K562 (cell line): ENCODE results near the gene ARHGEF10L. TPM values are rescaled to one million over a fixed set of nuclear protein-coding genes. Genes with fewer than 3 reads are reported as not detected.

Experiments
- ATAC-seq: fragments of 200-7000 bp; cut with Tn5 transposase; 3 replicates; pipeline ENCODE4 v1.9.1; 2020; ENCODE audit warnings: moderate library complexity
- BruUV-seq: library from RNA; stranded (reverse); fragments of 400-500 nt; replicated peaks from 2 replicates; lab custom pipeline; 2021; lab: Mats Ljungman, UMichigan
- CTCF ChIA-PET: fragments of 300-600 bp; formaldehyde crosslinking; extraction: SDS; loops from one replicate; lab custom pipeline; 2021; ENCODE audit warnings: low intra/inter-chr PET ratio; lab: Yijun Ruan, JAX
- POLR2A ChIA-PET: fragments of 300-600, 350-650 bp; sonication (Branson Sonifier 250); formaldehyde crosslinking; extraction: SDS; loops from one replicate; lab custom pipeline; 2021; ENCODE audit warnings: antibody characterized with exemption, inconsistent platforms; lab: Yijun Ruan, JAX
- DNase-seq, 4 experiments: peaks; one replicate each; pipeline versions ENCODE4 v3.0.0 to v3.0.0-alpha.2; 2011 to 2018; ENCODE audit warnings: low spot score in 3 of 4, mixed read lengths in 3 of 4; ENCODE audit errors: extremely low read depth in 1 of 4
- FAIRE-seq: peaks from 2 replicates; lab custom pipeline; 2011; peaks lifted over from hg19 to GRCh38; lab: Jason Lieb, UNC
- H2AFZ ChIP-seq: 2 replicates; pipeline ENCODE4 v1.6.0; 2011; ENCODE audit warnings: low read depth, low read length, control low read depth, inconsistent platforms
- H3K27ac ChIP-seq: fragments of 200-600 bp; 3 replicates; pipeline ENCODE4 v1.8.0; 2011; ENCODE audit warnings: low read depth, mild to moderate bottlenecking, control low read depth, inconsistent platforms, low read length, moderate library complexity, mixed read lengths; ENCODE audit errors: extremely low read depth
- H3K27me3 ChIP-seq, 2 experiments: fragments of 300-600 bp in 1 of 2; 2 replicates in 1 of 2; 3 replicates in 1 of 2; pipeline versions ENCODE4 v1.6.0 to v1.8.0; 2011; ENCODE audit warnings: inconsistent platforms in 2 of 2, low read length in 2 of 2, mild to moderate bottlenecking in 1 of 2, mixed read lengths in 1 of 2, moderate library complexity in 1 of 2; ENCODE audit not compliant: control insufficient read depth in 2 of 2, insufficient read depth in 2 of 2
- H3K36me3 ChIP-seq: fragments of 300-600 bp; 3 replicates; pipeline ENCODE4 v1.8.0; 2011; ENCODE audit warnings: mild to moderate bottlenecking, low read length, inconsistent platforms; ENCODE audit not compliant: control insufficient read depth, insufficient read depth
- H3K4me1 ChIP-seq, 2 experiments: fragments of 200-600 bp in 1 of 2; replicated peaks in 1 of 2; 2 replicates in 1 of 2; 3 replicates in 1 of 2; pipeline versions ENCODE4 v1.5.1 to v1.8.0; 2011; ENCODE audit warnings: inconsistent platforms in 2 of 2, low read length in 2 of 2, mild to moderate bottlenecking in 1 of 2, mixed read lengths in 1 of 2, moderate library complexity in 1 of 2; ENCODE audit not compliant: control insufficient read depth in 2 of 2, insufficient read depth in 2 of 2
- H3K4me2 ChIP-seq: 2 replicates; pipeline ENCODE4 v1.6.1; 2011; ENCODE audit warnings: low read length, control low read depth, inconsistent platforms, mixed read lengths; ENCODE audit not compliant: insufficient read depth
- H3K4me3 ChIP-seq: fragments of 200-600 bp; sonication (generic), shearing (Covaris generic); 2 replicates; pipeline ENCODE4 v1.5.1; 2016; ENCODE audit warnings: control low read depth, inconsistent platforms
- H3K79me2 ChIP-seq: fragments of 200-600 bp; 3 replicates; pipeline ENCODE4 v1.8.0; 2011; ENCODE audit warnings: low read length, inconsistent platforms; ENCODE audit not compliant: control insufficient read depth, insufficient read depth
- H3K9ac ChIP-seq, 2 experiments: 2 replicates each; pipeline versions ENCODE4 v1.6.0 to v1.6.1; 2011; ENCODE audit warnings: low read depth in 2 of 2, low read length in 2 of 2, control low read depth in 1 of 2, inconsistent platforms in 1 of 2, mild to moderate bottlenecking in 1 of 2, mixed read lengths in 1 of 2; ENCODE audit not compliant: insufficient read depth in 1 of 2
- H3K9me1 ChIP-seq: one replicate; pipeline ENCODE4 v1.6.0; 2011; ENCODE audit warnings: inconsistent platforms, mild to moderate bottlenecking, low read length, moderate library complexity; ENCODE audit not compliant: control insufficient read depth, insufficient read depth
- H3K9me3 ChIP-seq: replicated peaks from 2 replicates; pipeline ENCODE4 v1.5.1; 2011; ENCODE audit warnings: low read depth, low read length, inconsistent platforms; ENCODE audit not compliant: control insufficient read depth, insufficient read depth
- H4K20me1 ChIP-seq: replicated peaks from 2 replicates; pipeline ENCODE4 v1.6.1; 2011; ENCODE audit warnings: low read length, inconsistent platforms, mixed read lengths; ENCODE audit not compliant: control insufficient read depth, insufficient read depth
- FOXK2 ChIP-seq, 2 experiments: fragments of 450-650 bp; IDR thresholded peaks in 1 of 2; conservative IDR thresholded peaks in 1 of 2; 2 replicates each; pipeline ENCODE4 v1.6.1; 2016; ENCODE audit warnings: low read depth in 2 of 2, mild to moderate bottlenecking in 1 of 2
- MAFF ChIP-seq: IDR thresholded peaks from 2 replicates; pipeline ENCODE4 v1.6.1; 2012; ENCODE audit warnings: low read length, improper control_type of control experiment
- POU5F1 ChIP-seq: fragments of 150-350 bp; IDR thresholded peaks from 2 replicates; pipeline ENCODE4 v1.6.1; 2014; ENCODE audit warnings: borderline replicate concordance, low read length, low read depth, mild to moderate bottlenecking; ENCODE audit not compliant: partially characterized antibody
- PRMT5 ChIP-seq: sonication (generic); formaldehyde crosslinking; IDR thresholded peaks from 2 replicates; pipeline ENCODE4 v1.5.0; 2020; ENCODE audit warnings: missing genetic modification reagents
- RAD21 ChIP-seq, 2 experiments: fragments of 250-450 bp in 1 of 2; fragments of 450-650 bp in 1 of 2; sonication (Bioruptor Pico) in 1 of 2; formaldehyde crosslinking in 1 of 2; IDR thresholded peaks in 1 of 2; conservative IDR thresholded peaks in 1 of 2; 2 replicates each; pipeline versions ENCODE4 v1.4.0 to v1.8.0; 2020 to 2022; ENCODE audit warnings: mild to moderate bottlenecking in 2 of 2, moderate library complexity in 1 of 2
- SMC3 ChIP-seq: conservative IDR thresholded peaks from 2 replicates; pipeline ENCODE4 v1.6.1; 2011; ENCODE audit warnings: low read depth, low read length, improper control_type of control experiment; ENCODE audit not compliant: insufficient read depth
- TEAD2 ChIP-seq: fragments of 450-650 bp; IDR thresholded peaks from 2 replicates; pipeline ENCODE4 v1.6.1; 2016; ENCODE audit warnings: missing genetic modification characterization, control low read depth, missing compliant biosample characterization
- ZKSCAN1 ChIP-seq: fragments of 150-350 bp; IDR thresholded peaks from 2 replicates; pipeline ENCODE4 v1.6.1; 2016; ENCODE audit warnings: low read depth, low read length
- ZZZ3 ChIP-seq: fragments of 450-650 bp; IDR thresholded peaks from 2 replicates; pipeline ENCODE4 v1.6.1; 2016; ENCODE audit warnings: antibody characterized with exemption, mild to moderate bottlenecking, moderate library complexity
- WGBS: fragments of 100-300 bp; shearing (Covaris generic); methylation state at CpG from one replicate; pipeline ENCODE4 v1.1.6; 2016; ENCODE audit warnings: low coverage, mixed read lengths; ENCODE audit not compliant: insufficient coverage; ENCODE audit errors: missing lambda C conversion rate; 5-methylcytosine and 5-hydroxymethylcytosine counted together
- in situ Hi-C: fragments of 300-500 bp; cut with MboI; formaldehyde crosslinking; loops from 4 replicates; pipeline ENCODE4 v1.15.0; 2018; ENCODE audit warnings: inconsistent platforms, mixed read lengths
- intact Hi-C: fragments of 100-400 bp; cut with micrococcal nuclease; formaldehyde crosslinking; loops from 2 replicates; pipeline ENCODE4 v1.14.2; 2022
- polyA plus RNA-seq, 8 experiments: library from polyadenylated mRNA; depleted of rRNA in 4 of 8; stranded (reverse) in 5 of 8; unstranded in 3 of 8; fragments of >200 nt; fragmentation: Nextera tagmentation in 2 of 8; fragmentation: Illumina TruSeq in 1 of 8; extraction: Ambion mirVana in 2 of 8; extraction: Trizol in 1 of 8; gene quantifications; 2 replicates each; pipeline versions ENCODE4 v1.2.1 to v1.2.3, GENCODE V29; 2011 to 2014; ENCODE audit warnings: inconsistent platforms in 1 of 8, missing spikeins in 1 of 8
- total RNA-seq, 7 experiments: library from RNA; depleted of rRNA in 6 of 7; stranded (reverse); fragments of >200 nt in 6 of 7; fragmentation: Illumina TruSeq in 2 of 7; extraction: Trizol in 2 of 7; gene quantifications; 2 replicates each; pipeline versions ENCODE4 v1.2.1 to v1.2.3, GENCODE V29; 2011 to 2021; ENCODE audit warnings: low replicate concordance in 1 of 7
- TF ChIP-seq, protein P1 (sequence below), 3 experiments: IDR thresholded peaks in 2 of 3; conservative IDR thresholded peaks in 1 of 3; 2 replicates each; pipeline ENCODE4 v1.5.1; 2011 to 2012; ENCODE audit warnings: low read length in 3 of 3, mild to moderate bottlenecking in 3 of 3, control low read depth in 2 of 3, improper control_type of control experiment in 1 of 3, inconsistent platforms in 1 of 3, low read depth in 1 of 3, mixed read lengths in 1 of 3, moderate library complexity in 1 of 3; ENCODE audit not compliant: insufficient read depth in 2 of 3
- TF ChIP-seq, protein P2 (sequence below): conservative IDR thresholded peaks from 2 replicates; pipeline ENCODE4 v1.6.1; 2011; ENCODE audit warnings: low read depth, mild to moderate bottlenecking, low read length; ENCODE audit not compliant: control insufficient read depth
- TF ChIP-seq, protein P3 (sequence below): fragments of 450-650 bp; formaldehyde crosslinking; IDR thresholded peaks from 2 replicates; pipeline ENCODE4 v1.4.0; 2020; ENCODE audit warnings: mild to moderate bottlenecking, moderate library complexity

The ARHGEF10L gene
- total and polyA plus RNA-seq, 9 of the 15 experiments (the other 6 are each of a cell fraction or from before 2014, with no cell fraction given) = 0.09 to 0.13 TPM; not detected in 7

DNA sequence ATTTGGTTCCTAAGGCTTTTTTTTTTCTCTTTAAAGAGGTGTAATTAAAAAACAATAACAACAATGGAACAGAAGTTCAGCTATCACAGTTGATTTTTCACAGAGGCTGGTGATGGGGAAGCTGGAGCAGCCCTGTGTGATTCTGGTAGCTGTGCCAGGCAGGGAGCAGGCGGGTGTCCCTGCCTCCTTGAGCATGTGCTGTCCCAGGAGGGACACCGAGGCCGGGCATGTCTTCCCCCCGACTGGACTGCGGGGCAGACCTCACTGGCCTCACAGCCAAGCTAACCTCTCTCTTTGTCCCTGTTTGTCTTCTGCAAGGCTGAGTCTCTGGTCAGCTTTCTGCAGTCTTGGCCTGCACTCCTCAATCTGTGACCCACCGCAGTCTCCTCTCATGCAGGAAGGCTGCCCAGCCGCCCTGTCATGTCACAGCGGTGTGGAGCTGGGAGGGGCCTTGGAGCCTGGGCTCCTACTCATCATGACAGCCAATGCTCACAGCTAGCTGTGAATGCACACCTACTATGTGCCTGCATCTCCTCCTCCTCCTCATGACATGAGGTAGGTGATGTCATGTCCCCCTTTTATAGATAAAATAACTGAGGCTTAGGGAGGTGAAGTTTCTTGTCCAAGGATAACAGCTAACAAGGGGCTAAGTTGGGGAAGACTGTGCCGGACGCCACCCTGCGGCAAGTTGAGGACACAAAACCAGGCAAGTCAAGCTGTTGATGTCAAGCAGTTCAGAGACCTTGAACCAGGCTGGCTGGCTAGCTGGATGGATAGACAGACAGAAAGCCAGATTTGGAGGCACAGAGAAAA, 205.4 kb downstream of the ARHGEF10L start:
- H3K4me3 ChIP-seq = no peak overlapping the region
- H2AFZ ChIP-seq = no peak overlapping the region
- DNase-seq (peak in 2 of 4 experiments; percentile 23 to 38), ATAC-seq (peak; percentile 73), FAIRE-seq (no peak)
- no peaks in the 10 kb centered on the region for H3K79me2 ChIP-seq
- in situ Hi-C loops (no loop called here), intact Hi-C loops (loop anchor here (5.0 to 10.0 kb wide), 2 partner anchors 83 to 250 kb away; no protein-coding TSS in a partner anchor)
- POLR2A ChIA-PET = interaction anchor here (1.3 kb wide), 1 partner anchor 14 kb away, joined by 5 read pairs; no protein-coding TSS in a partner anchor
- H4K20me1 ChIP-seq = no peaks in the 10 kb centered on the region
- no peaks in the 10 kb centered on the region for H3K9me1 ChIP-seq
- H3K4me2 ChIP-seq = no peak overlapping the region
- CTCF ChIA-PET = interaction anchor here (1.7 kb wide), 1 partner anchor 83 kb away, joined by 4 read pairs; no protein-coding TSS in a partner anchor
- no TSS peak for BruUV-seq
- WGBS = 4% methylated on average over 11 of the region's 11 CpGs
- no peaks in the 10 kb centered on the region for H3K9me3 ChIP-seq
- no peak overlapping the region for H3K27ac ChIP-seq
- peaks cover 3 to 28% of the 10 kb centered on the region in 2 experiments; a peak in 4 of 5 replicates for H3K27me3 ChIP-seq
- no peaks in the 10 kb centered on the region for H3K4me1 ChIP-seq
- no peak overlapping the region for H3K9ac ChIP-seq
- H3K36me3 ChIP-seq = no peaks in the 10 kb centered on the region
- no peak for TF ChIP-seq ZZZ3
- TF ChIP-seq SMC3 = 0 out of 2 replicates have a peak, but pooled peaks have one; percentile 26
- no peak for TF ChIP-seq FOXK2 (conservative IDR thresholded peaks at IDR 0.05 in 1 of 2, IDR thresholded peaks at IDR 0.05 in 1 of 2; ENCODE audit: low read depth in 2 of 2)
- TF ChIP-seq PRMT5 (CRISPR knock-in tag) = no peak
- peak; percentile 75; the same call in 1 of the 2 replicates for TF ChIP-seq ZKSCAN1
- TF ChIP-seq, protein P1, sequence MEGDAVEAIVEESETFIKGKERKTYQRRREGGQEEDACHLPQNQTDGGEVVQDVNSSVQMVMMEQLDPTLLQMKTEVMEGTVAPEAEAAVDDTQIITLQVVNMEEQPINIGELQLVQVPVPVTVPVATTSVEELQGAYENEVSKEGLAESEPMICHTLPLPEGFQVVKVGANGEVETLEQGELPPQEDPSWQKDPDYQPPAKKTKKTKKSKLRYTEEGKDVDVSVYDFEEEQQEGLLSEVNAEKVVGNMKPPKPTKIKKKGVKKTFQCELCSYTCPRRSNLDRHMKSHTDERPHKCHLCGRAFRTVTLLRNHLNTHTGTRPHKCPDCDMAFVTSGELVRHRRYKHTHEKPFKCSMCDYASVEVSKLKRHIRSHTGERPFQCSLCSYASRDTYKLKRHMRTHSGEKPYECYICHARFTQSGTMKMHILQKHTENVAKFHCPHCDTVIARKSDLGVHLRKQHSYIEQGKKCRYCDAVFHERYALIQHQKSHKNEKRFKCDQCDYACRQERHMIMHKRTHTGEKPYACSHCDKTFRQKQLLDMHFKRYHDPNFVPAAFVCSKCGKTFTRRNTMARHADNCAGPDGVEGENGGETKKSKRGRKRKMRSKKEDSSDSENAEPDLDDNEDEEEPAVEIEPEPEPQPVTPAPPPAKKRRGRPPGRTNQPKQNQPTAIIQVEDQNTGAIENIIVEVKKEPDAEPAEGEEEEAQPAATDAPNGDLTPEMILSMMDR (IDR thresholded peaks at IDR 0.05 in 2 of 3, conservative IDR thresholded peaks at IDR 0.05 in 1 of 3; ENCODE audit: insufficient read depth in 2 of 3, low read depth in 1 of 3, low read length in 3 of 3) = peak; percentile 37 to 60 (median 51); a peak in 5 of 6 replicates
- no peak for TF ChIP-seq POU5F1
- TF ChIP-seq TEAD2 (tag) = no peak
- TF ChIP-seq, protein P2, sequence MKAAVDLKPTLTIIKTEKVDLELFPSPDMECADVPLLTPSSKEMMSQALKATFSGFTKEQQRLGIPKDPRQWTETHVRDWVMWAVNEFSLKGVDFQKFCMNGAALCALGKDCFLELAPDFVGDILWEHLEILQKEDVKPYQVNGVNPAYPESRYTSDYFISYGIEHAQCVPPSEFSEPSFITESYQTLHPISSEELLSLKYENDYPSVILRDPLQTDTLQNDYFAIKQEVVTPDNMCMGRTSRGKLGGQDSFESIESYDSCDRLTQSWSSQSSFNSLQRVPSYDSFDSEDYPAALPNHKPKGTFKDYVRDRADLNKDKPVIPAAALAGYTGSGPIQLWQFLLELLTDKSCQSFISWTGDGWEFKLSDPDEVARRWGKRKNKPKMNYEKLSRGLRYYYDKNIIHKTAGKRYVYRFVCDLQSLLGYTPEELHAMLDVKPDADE = no peak
- TF ChIP-seq, protein P3, sequence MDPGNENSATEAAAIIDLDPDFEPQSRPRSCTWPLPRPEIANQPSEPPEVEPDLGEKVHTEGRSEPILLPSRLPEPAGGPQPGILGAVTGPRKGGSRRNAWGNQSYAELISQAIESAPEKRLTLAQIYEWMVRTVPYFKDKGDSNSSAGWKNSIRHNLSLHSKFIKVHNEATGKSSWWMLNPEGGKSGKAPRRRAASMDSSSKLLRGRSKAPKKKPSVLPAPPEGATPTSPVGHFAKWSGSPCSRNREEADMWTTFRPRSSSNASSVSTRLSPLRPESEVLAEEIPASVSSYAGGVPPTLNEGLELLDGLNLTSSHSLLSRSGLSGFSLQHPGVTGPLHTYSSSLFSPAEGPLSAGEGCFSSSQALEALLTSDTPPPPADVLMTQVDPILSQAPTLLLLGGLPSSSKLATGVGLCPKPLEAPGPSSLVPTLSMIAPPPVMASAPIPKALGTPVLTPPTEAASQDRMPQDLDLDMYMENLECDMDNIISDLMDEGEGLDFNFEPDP (CRISPR knock-in tag) = no peak
- peak in 1 of 2 experiments; percentile 30; a peak in 1 of 4 replicates for TF ChIP-seq RAD21 (CRISPR knock-in tag; conservative IDR thresholded peaks at IDR 0.05 in 1 of 2, IDR thresholded peaks at IDR 0.05 in 1 of 2)
- no peak for TF ChIP-seq MAFF
